NCI-H345 treated with DMSO at 0.1 percent for 48 hours (cell line): ENCODE measurements around the gene PNMA6E.

ENCODE experiments used
- DNase-seq: peaks from one replicate; lab custom pipeline; 2025; ENCODE audit not compliant: unreplicated experiment; lab: John Stamatoyannopoulos, UW

Gene PNMA6E

GRCh38 chrX:153401133-153401764 is at the start of gene PNMA6E:
Gene PNMA6E (minus strand): TSS chrX:153401350. CDS start chrX:153398849, 2,501 bp downstream.
- no peak for DNase-seq

- no peak for DNase-seq
These were observed 49.8 kb upstream of the PNMA6E start for GRCh38 chrX:153450949-153451277.

- no peak for DNase-seq
These were observed 49.2 kb upstream of the PNMA6E start for GRCh38 chrX:153450114-153450948.

GRCh38 chrX:153449368-153450113 is 48.4 kb upstream of the PNMA6E start:
- no peak for DNase-seq

- no peak for DNase-seq
These were observed 47.6 kb upstream of the PNMA6E start for GRCh38 chrX:153448556-153449367.

GRCh38 chrX:153447581-153447960 is 46.4 kb upstream of the PNMA6E start:
- DNase-seq, result no peak

- DNase-seq, result no peak
These were observed 45.9 kb upstream of the PNMA6E start for GRCh38 chrX:153446950-153447580.

GRCh38 chrX:153446636-153446936 is 45.4 kb upstream of the PNMA6E start:
- no peak for DNase-seq

- no peak for DNase-seq
These were observed 44.9 kb upstream of the PNMA6E start, which contains the start of gene TREX2 for GRCh38 chrX:153445856-153446635. Gene TREX2 (minus strand): TSS chrX:153446056. CDS start chrX:153445430, 626 bp downstream.

GRCh38 chrX:153445106-153445855 is 44.1 kb upstream of the PNMA6E start:
- no peak for DNase-seq

- no peak for DNase-seq
These were observed 43.3 kb upstream of the PNMA6E start for GRCh38 chrX:153444333-153445011.

GRCh38 chrX:153443476-153444332 is 42.6 kb upstream of the PNMA6E start:
- no peak for DNase-seq

- DNase-seq, result no peak
These were observed 41.3 kb upstream of the PNMA6E start for GRCh38 chrX:153442463-153442862.

- no peak for DNase-seq
These were observed 40.8 kb upstream of the PNMA6E start for GRCh38 chrX:153441981-153442380.

GRCh38 chrX:153441296-153441695 is 40.1 kb upstream of the PNMA6E start:
- no peak for DNase-seq

GRCh38 chrX:153440556-153441135 is 39.5 kb upstream of the PNMA6E start:
- no peak for DNase-seq

- DNase-seq, result no peak
These were observed 38.8 kb upstream of the PNMA6E start for GRCh38 chrX:153439977-153440376.
